CMK (cell line): ENCODE data around the gene TUSC2.

Experiments used
- DNase-seq: peaks from one replicate; pipeline ENCODE4 v3.0.0-alpha.2; 2010; ENCODE audit warnings: low read depth

TUSC2 gene

DNA sequence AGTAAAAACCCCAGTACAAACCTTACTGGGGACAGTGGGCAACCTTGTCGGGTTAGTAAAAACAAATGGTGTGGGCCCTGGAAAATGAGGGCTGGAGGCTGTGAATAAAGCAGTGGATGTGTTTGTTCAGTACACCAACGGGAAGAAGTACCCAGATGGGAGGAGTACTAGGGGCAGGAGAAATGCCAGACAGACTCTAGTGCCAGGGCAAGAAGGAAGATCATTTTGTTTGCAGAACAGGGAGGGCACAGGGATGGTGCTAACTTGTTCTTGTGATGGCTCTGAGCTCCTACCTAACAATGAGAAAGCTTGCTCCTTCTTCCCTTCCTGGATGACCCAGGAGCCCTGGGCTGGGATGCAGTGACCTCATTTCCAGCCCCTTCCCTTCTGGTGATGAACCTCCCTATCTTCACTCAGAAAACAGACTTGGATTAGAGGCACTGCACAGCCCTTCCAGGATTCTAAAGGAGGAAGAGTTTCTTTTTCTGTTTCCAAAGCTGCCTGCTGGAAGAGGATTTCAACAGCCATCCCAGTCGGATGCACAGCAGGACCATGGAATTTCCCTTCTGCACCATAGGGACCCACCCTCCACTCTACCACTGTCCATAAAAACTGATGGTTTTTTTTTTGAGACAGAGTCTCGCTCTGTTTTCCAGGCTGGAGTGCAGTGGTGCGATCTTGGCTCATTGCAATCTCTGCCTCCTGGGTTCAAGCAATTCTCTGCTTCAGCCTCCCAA, 6.5 kb upstream of the TUSC2 start:
- no peak for DNase-seq

DNA sequence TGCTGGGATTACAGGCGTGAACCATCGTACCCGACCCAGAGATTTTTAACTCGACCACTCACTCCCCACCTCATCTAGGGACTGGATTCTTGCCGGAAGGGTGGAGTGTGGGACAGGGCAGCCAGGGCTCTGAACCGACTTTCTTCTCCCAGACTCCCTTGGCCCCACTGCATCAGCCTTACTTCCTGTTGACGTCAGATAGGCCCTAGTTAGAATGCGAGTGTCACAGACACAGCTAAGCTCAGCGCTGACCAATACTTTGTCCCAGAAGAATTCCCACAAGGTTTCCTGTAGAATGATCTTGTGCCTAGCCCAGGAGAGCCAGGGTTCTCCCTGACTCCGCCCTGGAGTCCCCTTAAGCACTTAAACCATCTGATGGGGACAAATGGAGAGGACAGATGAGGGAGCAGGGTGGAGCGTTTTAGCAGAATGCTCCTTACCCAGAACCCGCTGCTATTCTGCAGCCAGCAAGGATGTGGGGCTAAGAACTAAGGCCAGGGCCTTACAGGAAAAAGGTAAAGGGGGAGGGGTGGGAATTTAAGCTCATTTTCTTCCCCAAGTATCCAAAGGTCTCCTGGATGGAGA, 5.8 kb upstream of the TUSC2 start:
- no peak for DNase-seq

- DNase-seq, result no peak
Measured at GRCh38 chr3:50331364-50331907, 3.4 kb upstream of the TUSC2 start.

GRCh38 chr3:50330330-50330729, 2.3 kb upstream of the TUSC2 start:
- DNase-seq, result no peak

GRCh38 chr3:50327129-50327528, 894 bp downstream of the TUSC2 start:
- no peak for DNase-seq

DNA sequence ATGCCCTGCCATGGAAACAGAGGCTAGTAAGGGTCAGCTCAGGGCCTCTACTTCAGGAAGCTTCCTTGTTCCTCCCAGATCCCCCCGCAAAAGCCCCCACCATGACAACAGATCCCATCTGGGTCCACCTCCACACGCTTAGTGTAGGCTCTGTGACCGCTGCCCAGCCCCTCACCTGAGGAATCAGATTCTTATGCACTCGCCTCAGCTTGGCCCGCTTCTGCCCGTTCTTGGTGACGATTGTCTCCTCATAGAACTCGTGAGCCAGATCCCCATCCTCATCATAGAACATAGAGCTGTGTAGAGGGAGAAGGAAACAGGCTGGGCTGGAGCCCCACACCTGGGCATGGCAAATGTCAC, 1.9 kb downstream of the TUSC2 start:
- no peak for DNase-seq

GRCh38 chr3:50325497-50326181, 2.4 kb downstream of the TUSC2 start:
- DNase-seq, result no peak

GRCh38 chr3:50325113-50325480, 2.9 kb downstream of the TUSC2 start:
- no peak for DNase-seq

- no peak for DNase-seq
Measured at GRCh38 chr3:50324351-50325112, 3.5 kb downstream of the TUSC2 start.

DNA sequence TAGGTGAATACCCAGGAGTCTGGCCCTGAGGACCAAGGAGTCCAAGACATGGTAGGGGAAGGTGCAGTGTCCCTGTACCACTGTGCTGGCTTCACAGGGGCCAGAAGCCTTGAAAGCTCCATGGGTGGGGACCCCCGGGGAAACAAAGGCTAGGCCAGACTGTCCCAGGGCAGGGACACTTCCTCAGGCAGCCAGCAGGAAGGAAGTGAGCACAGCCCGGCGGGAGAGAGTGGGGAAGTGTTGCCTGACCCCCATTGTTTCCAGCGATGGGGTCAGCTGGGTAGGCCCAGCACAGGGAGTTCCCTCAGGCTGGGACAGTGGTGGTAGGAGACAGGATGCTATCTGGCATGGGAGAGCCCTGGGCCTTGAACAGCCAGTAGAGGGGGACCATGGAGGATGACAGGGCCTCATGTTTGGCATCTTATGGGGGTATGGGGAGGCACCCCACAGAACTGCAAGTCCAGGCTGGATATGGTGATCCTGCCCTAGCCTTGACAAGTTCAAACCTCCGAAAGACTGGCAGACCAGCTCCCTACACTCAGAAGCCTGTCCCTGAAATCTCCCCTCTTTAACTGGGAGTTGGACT, 4.3 kb downstream of the TUSC2 start:
- DNase-seq, result no peak

DNA sequence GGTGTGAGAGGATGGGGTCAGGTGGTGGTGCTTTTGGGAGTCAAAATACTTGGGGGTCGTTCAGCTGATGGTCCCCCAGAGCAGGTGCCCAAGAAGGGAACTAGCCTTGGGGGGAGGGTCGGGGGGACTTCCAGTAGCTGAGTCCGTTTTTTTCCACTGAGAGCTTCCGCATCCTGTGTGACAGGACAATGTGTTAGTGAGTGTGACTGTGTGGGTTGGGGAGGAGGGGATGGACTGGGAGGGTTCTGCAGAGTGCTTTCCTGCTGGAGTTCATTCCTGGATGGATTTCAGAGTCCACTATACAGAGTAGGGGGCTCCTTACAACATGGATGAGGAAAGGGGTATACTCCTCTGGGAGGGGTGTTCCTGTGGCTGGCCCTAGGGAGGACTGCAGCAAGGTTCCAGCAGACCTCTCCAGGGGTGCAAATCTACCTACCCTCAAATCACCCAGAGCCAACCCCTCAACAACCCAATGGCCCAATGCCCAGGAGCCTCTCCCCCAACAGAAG, 4.9 kb downstream of the TUSC2 start:
- no peak for DNase-seq

DNA sequence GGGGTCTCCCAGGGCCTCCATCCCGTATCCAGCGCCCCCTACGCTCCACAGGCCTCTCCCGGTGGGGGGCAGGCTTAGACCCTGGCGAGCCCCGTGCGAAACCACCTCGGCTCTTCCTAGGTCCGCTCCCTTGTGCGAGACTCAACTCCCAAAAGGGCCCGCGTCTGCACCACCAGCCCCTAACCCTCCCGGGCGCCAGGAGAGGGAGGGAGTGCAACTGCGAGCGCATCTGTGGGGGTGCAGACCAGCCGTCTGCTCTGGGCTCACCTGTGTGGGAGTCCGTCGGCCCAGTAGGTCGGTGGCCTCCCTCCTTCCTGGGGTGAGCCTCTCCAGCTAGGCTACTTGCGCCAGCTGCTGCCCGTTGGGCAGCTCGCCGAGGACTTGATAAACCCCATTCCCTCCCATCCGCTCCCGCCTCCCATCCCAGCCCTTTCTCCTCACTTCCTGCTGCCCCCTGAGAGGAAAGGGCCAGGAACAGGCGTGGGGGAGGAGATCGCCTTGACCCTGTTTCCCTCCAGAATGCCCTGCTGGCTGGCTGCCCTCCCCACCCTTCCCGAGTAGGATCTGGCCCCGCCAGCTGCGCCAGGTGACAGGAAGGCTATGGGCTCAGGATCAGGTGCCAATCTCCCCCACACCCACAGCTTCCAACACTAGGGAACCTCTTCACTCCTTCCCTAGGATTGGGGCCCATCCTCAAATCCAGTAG, 5.5 kb downstream of the TUSC2 start, which contains the start of gene HYAL2:
Gene HYAL2 (minus strand): TSS at position 360 of the 706 bp plus-strand sequence. CDS start 2,256 bp downstream, outside the sequence.
- no peak for DNase-seq

DNA sequence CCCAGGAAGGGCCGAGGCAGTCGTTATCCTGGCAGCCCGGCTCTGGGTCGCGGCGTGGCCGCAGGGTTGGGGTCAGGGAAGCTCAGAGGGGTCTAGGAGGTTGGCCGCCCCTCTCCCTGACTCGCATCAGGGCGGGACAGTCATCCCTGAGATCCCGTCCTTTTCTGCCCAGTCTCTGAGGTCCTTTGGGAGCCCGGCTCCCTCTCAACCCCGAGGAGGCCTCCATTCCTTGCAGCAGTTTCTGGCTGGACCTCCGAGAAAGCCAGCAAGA, 6.0 kb downstream of the TUSC2 start:
- DNase-seq, result no peak

DNA sequence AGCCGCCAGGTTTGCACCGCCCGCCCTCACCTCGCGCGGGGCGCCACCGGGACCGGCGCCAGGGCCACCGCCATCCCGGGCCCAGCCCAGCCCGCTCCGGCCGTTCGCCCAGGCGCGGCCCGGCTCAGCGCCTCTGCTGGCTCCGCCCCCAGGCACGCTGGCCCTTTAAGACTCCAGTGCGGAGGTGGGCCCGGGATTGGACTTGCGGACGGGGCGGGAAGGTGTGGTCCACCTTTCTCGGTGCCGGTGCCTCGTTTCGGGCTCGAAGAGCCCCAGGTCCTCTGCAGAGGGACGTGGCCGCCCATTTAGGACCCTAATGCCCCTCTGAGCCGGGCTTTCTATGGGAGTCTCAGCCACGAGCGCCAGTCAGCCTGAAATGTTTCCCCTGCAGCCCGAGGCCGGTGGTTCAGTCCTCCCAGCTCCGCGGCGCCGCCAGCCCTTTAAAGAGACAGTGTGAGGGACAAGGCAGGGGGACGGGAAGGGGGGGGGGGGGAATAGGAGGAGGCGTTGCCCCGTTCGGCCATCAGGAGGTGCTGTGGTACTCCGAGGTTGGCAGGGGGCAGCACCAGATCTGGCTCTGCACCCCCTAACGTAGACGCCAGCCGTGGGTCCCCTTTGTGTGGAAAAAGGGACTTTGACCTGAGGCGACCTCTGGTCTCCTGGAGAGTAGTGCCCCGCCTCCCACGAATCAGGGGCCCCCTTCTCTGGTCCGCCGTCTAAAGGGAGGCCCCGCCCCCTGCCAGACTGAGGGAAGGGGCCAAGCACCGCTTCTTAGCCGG, 6.5 kb downstream of the TUSC2 start:
- peak; percentile 89 for DNase-seq

DNA sequence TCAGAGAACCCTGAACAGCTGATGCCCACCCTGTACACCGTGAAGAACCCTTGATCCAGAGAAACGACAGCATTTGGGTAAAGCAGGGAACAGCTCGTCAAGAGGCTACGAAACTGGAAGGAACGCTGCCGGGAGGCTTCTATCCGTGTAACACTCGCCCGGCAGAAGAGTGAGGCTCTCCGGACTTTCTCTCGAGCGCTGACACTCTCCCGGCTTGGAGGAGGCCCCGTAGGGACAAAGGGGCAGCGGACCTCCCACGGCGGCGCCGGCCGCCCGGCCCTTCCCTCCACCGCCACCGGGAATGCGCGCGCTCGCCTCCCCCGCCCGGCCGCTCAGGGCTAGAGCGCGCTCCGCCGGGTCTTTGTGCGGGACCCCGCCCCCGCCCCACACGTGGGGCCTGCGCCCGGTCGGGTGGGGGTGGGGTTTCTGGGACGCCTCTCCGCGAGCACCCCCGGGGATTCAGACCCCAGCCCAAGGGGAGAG, 7.1 kb downstream of the TUSC2 start:
- DNase-seq, result no peak

DNA sequence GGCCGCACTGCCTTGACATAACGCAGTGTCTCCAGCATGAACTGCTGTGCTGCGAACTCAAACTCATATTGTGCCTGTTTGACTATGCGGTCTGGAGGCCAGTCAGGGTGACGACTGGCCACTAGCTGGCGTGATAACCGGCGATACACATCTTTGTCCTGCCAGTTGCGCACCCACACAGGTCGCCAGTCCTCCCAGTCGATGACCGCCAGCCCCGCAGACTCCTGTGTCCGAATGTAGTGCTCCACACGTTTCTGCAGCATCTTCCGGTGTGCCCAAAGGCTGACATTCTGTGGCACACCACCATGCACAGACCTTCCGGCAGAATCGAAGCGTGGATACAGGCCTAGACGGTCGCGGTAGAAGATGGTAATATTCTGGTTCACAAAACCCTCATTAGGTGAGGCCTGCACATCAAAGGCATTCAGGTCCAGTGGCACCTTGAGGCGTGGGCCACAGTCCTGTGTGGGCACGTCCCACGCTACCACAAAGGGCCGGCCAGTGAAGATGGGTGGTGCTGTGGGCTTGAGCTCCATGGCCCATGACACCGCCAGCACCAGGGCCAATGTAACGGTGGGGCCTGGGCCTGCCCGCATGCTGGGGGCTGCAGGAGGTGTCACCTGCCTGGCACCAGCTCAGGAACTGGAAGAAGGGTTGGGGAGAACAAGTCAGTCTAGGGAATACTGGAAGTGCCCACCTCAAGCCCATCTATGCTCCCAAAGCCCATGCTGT, 8.0 kb downstream of the TUSC2 start:
- DNase-seq, result no peak

- no peak for DNase-seq
Measured at GRCh38 chr3:50319181-50319893, 8.7 kb downstream of the TUSC2 start.

DNA sequence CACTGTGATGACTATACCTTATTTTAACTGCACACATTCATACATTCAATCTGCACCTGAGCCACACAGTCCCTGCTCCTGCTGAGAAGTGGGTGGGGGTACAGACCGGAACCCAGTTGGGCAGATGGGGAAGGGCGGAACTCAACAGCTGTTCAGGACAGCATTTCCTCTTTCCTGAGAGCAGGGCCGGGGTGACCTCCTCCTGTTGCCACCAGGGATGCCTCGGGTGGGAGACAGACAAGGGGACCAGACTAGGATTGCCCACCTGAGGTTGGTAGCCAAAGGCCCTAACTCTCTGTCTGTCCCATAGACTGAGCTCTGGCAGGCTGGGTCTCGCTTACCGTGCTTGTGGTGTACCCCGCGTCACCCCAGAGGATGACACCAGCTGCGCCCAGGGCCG, 9.4 kb downstream of the TUSC2 start:
- DNase-seq, result no peak

DNA sequence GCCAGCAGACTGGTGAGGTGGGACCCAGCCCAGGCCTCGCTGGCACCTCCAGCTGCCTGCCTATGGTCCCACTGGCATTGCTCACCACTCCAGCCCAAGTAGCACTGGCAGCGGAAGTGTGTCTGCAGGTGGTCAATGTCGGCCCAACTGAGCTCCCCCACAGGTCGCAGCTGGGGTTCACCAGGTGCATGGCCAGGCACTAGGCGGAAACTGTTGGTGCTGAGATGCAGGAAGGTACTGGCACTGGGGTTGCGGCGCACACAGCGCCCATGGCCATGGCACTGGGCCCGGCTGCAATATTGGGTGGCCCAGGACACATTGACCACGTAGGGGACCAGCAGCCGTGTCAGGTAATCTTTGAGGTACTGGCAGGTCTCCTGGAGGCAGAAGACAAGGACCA, 9.9 kb downstream of the TUSC2 start:
- DNase-seq, result no peak
